Measurements from ENCODE around the gene OMA1. TPM values are rescaled to one million over a fixed set of nuclear protein-coding genes. Genes with fewer than 3 reads are reported as not detected.

The OMA1 gene
- total and polyA plus RNA-seq, 10 of the 15 experiments (the other 5 are each of a cell fraction or from before 2014, with no cell fraction given): 23.6 to 67.1 (median 47.1) TPM

DNA sequence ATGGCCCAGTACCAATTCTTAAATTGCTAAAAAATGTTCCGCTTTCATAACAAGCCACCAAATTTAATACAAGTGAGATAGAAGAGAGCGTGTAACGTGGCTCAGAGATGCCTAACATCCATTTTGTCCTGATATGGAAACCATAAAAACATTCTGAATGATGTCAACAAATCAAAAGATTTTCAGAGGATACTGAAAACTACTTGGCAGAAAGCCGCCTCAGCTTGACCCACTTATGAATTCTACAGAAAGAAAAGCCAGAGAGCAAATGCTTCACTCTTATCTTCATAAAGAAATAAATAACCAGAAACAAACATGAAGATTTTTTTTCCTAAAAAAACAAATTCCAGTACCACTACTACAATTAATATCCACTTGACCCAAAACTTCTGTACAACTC is 41.2 kb downstream of the OMA1 start:
- no peak for ATAC-seq
- H3K79me2 ChIP-seq (ENCODE audit: control insufficient read depth, insufficient read depth, low read length): no peaks in the 10 kb centered on the region
- in situ Hi-C loops (cut with MboI): no loop called here

DNA sequence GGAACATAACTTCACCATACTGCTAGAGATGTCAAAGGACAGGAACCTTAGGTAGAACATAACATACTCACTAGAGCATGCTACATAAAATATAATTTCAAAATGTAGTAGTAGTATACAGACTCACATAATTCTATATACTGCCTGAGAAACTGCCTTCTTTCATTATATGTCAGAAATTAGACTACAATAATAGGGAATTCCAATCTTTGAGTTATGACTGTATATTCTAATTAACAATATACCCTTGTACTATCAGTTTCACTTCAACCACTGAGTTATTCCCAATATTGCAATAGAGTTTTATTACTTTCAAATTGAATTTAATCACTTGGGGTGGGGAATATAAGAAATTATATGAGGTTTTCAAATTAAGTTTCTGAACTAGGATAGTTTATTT is 44.0 kb downstream of the OMA1 start:
- no peaks in the 10 kb centered on the region for H3K27me3 ChIP-seq (replicated peaks in 1 of 2; ENCODE audit: control insufficient read depth in 2 of 2, insufficient read depth in 2 of 2, low read length in 1 of 2)
- H2AFZ ChIP-seq (ENCODE audit: control insufficient read depth, low read depth, low read length): no peak overlapping the region
- no peaks in the 10 kb centered on the region; a peak in 1 of 4 replicates for H3K36me3 ChIP-seq (ENCODE audit: control insufficient read depth in 2 of 2, insufficient read depth in 2 of 2, low read length in 1 of 2)
- H3K27ac ChIP-seq (ENCODE audit: control insufficient read depth, insufficient read depth): no peak overlapping the region
- no peaks in the 10 kb centered on the region for H3K79me2 ChIP-seq (ENCODE audit: control insufficient read depth, insufficient read depth, low read length)
- BruUV-seq (replicated peaks): no TSS peak
- POLR2A ChIA-PET: no interaction called here
- no peak overlapping the region for H3K4me2 ChIP-seq (ENCODE audit: control insufficient read depth, insufficient read depth)
- FAIRE-seq (no peak), ATAC-seq (no peak), DNase-seq (ENCODE audit: low read depth, low spot score) (no peak)
- no peak overlapping the region for H3K9ac ChIP-seq (ENCODE audit: control insufficient read depth, insufficient read depth, low read length)
- H3K4me1 ChIP-seq (ENCODE audit: control insufficient read depth, insufficient read depth, low read length): no peaks in the 10 kb centered on the region
- intact Hi-C loops (cut with micrococcal nuclease; ENCODE audit: unreplicated experiment): no loop called here
- no peak overlapping the region for H3K4me3 ChIP-seq
- no peaks in the 10 kb centered on the region for H4K20me1 ChIP-seq (ENCODE audit: control insufficient read depth, insufficient read depth)
- SMC1A ChIA-PET (ENCODE audit: uncharacterized antibody, unreplicated experiment): interaction anchor here (1.0 kb wide), 2 partner anchors 13 to 67 kb away, joined by 3 to 6 read pairs; no protein-coding TSS in a partner anchor
- RAD21 ChIA-PET (ENCODE audit: unreplicated experiment): no interaction called here
- H3K9me3 ChIP-seq (replicated peaks; ENCODE audit: control insufficient read depth, insufficient read depth, low read length): no peaks in the 10 kb centered on the region
- CTCF ChIA-PET: interaction anchor here (0.6 to 3.1 kb wide), 3 partner anchors 14 to 193 kb away, joined by 3 to 11 read pairs (median 3); no protein-coding TSS in a partner anchor
- in situ Hi-C loops (cut with MboI): no loop called here
- TF ChIP-seq, protein P1, sequence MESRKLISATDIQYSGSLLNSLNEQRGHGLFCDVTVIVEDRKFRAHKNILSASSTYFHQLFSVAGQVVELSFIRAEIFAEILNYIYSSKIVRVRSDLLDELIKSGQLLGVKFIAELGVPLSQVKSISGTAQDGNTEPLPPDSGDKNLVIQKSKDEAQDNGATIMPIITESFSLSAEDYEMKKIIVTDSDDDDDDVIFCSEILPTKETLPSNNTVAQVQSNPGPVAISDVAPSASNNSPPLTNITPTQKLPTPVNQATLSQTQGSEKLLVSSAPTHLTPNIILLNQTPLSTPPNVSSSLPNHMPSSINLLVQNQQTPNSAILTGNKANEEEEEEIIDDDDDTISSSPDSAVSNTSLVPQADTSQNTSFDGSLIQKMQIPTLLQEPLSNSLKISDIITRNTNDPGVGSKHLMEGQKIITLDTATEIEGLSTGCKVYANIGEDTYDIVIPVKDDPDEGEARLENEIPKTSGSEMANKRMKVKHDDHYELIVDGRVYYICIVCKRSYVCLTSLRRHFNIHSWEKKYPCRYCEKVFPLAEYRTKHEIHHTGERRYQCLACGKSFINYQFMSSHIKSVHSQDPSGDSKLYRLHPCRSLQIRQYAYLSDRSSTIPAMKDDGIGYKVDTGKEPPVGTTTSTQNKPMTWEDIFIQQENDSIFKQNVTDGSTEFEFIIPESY (IDR thresholded peaks at IDR 0.05): no peak
- no peak for TF ChIP-seq MTA2 (IDR thresholded peaks at IDR 0.05; ENCODE audit: low read depth)
- TF ChIP-seq, protein P2, sequence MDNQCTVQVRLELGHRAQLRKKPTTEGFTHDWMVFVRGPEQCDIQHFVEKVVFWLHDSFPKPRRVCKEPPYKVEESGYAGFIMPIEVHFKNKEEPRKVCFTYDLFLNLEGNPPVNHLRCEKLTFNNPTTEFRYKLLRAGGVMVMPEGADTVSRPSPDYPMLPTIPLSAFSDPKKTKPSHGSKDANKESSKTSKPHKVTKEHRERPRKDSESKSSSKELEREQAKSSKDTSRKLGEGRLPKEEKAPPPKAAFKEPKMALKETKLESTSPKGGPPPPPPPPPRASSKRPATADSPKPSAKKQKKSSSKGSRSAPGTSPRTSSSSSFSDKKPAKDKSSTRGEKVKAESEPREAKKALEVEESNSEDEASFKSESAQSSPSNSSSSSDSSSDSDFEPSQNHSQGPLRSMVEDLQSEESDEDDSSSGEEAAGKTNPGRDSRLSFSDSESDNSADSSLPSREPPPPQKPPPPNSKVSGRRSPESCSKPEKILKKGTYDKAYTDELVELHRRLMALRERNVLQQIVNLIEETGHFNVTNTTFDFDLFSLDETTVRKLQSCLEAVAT (IDR thresholded peaks at IDR 0.05): no peak
- no peak for TF ChIP-seq POU2F2 (IDR thresholded peaks at IDR 0.05; ENCODE audit: borderline replicate concordance, low read depth, low read length)
- TF ChIP-seq ZNF207 (IDR thresholded peaks at IDR 0.05; ENCODE audit: borderline replicate concordance): no peak
- no peak for TF ChIP-seq NR2F1 (conservative IDR thresholded peaks at IDR 0.05)
- TF ChIP-seq CHD1 (IDR thresholded peaks at IDR 0.05; ENCODE audit: low read depth, low read length): no peak
- TF ChIP-seq IKZF2 (IDR thresholded peaks at IDR 0.05): no peak
- no peak for TF ChIP-seq RELA (IDR thresholded peaks at IDR 0.05; ENCODE audit: borderline replicate concordance, partially characterized antibody)
- TF ChIP-seq FOS (IDR thresholded peaks at IDR 0.05; ENCODE audit: borderline replicate concordance, extremely low read depth, insufficient read length): no peak
- no peak for TF ChIP-seq POLR2AphosphoS5 (IDR thresholded peaks at IDR 0.05; ENCODE audit: low read length)
- TF ChIP-seq MTA3 (IDR thresholded peaks at IDR 0.05; ENCODE audit: borderline replicate concordance, low read length): no peak
- no peak for TF ChIP-seq RAD21 (IDR thresholded peaks at IDR 0.05; ENCODE audit: insufficient read depth, low read depth, low read length)

More for the DNA sequence above, 41.2 kb downstream of the OMA1 start:
- no TSS peak for BruUV-seq (replicated peaks)
- Histone ChIP-seq H3K27ac (ENCODE audit: control insufficient read depth, insufficient read depth) (no peak overlapping the region), H3K9me3 (replicated peaks; ENCODE audit: control insufficient read depth, insufficient read depth, low read length) (no peaks in the 10 kb centered on the region), H3K27me3 (replicated peaks in 1 of 2; ENCODE audit: control insufficient read depth in 2 of 2, insufficient read depth in 2 of 2, low read length in 1 of 2) (no peaks in the 10 kb centered on the region), H3K4me3 (no peak overlapping the region), H3K9ac (ENCODE audit: control insufficient read depth, insufficient read depth, low read length) (no peak overlapping the region), H3K4me1 (ENCODE audit: control insufficient read depth, insufficient read depth, low read length) (no peaks in the 10 kb centered on the region), H4K20me1 (ENCODE audit: control insufficient read depth, insufficient read depth) (no peaks in the 10 kb centered on the region), H3K36me3 (ENCODE audit: control insufficient read depth in 2 of 2, insufficient read depth in 2 of 2, low read length in 1 of 2) (peaks cover 0 to 2% of the 10 kb centered on the region in 2 experiments; a peak in 2 of 4 replicates), H2AFZ (ENCODE audit: control insufficient read depth, low read depth, low read length) (no peak overlapping the region), H3K4me2 (ENCODE audit: control insufficient read depth, insufficient read depth) (no peak overlapping the region)
- intact Hi-C loops (cut with micrococcal nuclease; ENCODE audit: unreplicated experiment): no loop called here
- FAIRE-seq: no peak
- CTCF ChIA-PET: interaction anchor here (1.5 kb wide), 1 partner anchor 10 kb away, joined by 8 read pairs; no protein-coding TSS in a partner anchor
- SMC1A ChIA-PET (ENCODE audit: uncharacterized antibody, unreplicated experiment): interaction anchor here (0.5 to 1.5 kb wide), 2 partner anchors 9 to 20 kb away, joined by 3 read pairs; no protein-coding TSS in a partner anchor
- POLR2A ChIA-PET: no interaction called here
- RAD21 ChIA-PET (ENCODE audit: unreplicated experiment): interaction anchor here (0.6 kb wide), 1 partner anchor 398 kb away, joined by 3 read pairs; no protein-coding TSS in a partner anchor
- TF ChIP-seq TBL1XR1 (IDR thresholded peaks at IDR 0.05; ENCODE audit: low read depth, low read length): no peak
- no peak for TF ChIP-seq MEF2A (IDR thresholded peaks at IDR 0.05; ENCODE audit: insufficient read depth, low read depth, low read length)
- TF ChIP-seq ESRRA (IDR thresholded peaks at IDR 0.05; ENCODE audit: low read length): no peak
- TF ChIP-seq PAX5 (IDR thresholded peaks at IDR 0.05; ENCODE audit: borderline replicate concordance, low read depth, low read length): no peak
- no peak for TF ChIP-seq CHD1 (IDR thresholded peaks at IDR 0.05; ENCODE audit: low read depth, low read length)
- TF ChIP-seq TARDBP (IDR thresholded peaks at IDR 0.05; ENCODE audit: borderline replicate concordance): no peak
- no peak for DNase-seq (ENCODE audit: low read depth, low spot score)
- 87% methylated on average over 4 of the region's 4 CpGs for WGBS (ENCODE audit: insufficient coverage, insufficient replicate concordance, low lambda C conversion rate, missing lambda C conversion rate)

All from GM12878 (cell line).